ENCODE data around the gene LAMTOR5.

Gene LAMTOR5

GRCh38 chr1:110385369-110385768, 22.1 kb downstream of the LAMTOR5 start:
- DNase-seq: no peak

- no peak for DNase-seq
These were observed 22.7 kb downstream of the LAMTOR5 start for GRCh38 chr1:110384581-110385321.

- peak in 1 of 2 donors; percentile 33 for DNase-seq
These were observed 24.1 kb downstream of the LAMTOR5 start for GRCh38 chr1:110383251-110383990.

GRCh38 chr1:110380672-110381283, 26.7 kb downstream of the LAMTOR5 start:
- DNase-seq: no peak

- DNase-seq: no peak
These were observed 32.0 kb downstream of the LAMTOR5 start for GRCh38 chr1:110375490-110375889.

- no peak for DNase-seq
These were observed 36.7 kb downstream of the LAMTOR5 start for GRCh38 chr1:110370827-110371226.

GRCh38 chr1:110364221-110364620, 43.3 kb downstream of the LAMTOR5 start:
- no peak for DNase-seq

- no peak for DNase-seq
These were observed 45.6 kb downstream of the LAMTOR5 start for GRCh38 chr1:110361856-110362255.

GRCh38 chr1:110360431-110360830, 47.1 kb downstream of the LAMTOR5 start:
- no peak for DNase-seq

GRCh38 chr1:110356379-110356778, 51.1 kb downstream of the LAMTOR5 start:
- no peak for DNase-seq

- DNase-seq: no peak
These were observed 52.2 kb downstream of the LAMTOR5 start for GRCh38 chr1:110355321-110355720.

Data from bone marrow (tissue), 2 donors.